ENCODE data around the gene PZP. TPM values are rescaled to one million over a fixed set of nuclear protein-coding genes. Genes with fewer than 3 reads are reported as not detected.
"Not testable (repeated sequence)": the region's sequence is repeated elsewhere in the genome, so short reads cannot be mapped to it uniquely, and the experiment has no call there.

The PZP gene
- total RNA-seq, 1 donor from 2014 or later = not detected

DNA sequence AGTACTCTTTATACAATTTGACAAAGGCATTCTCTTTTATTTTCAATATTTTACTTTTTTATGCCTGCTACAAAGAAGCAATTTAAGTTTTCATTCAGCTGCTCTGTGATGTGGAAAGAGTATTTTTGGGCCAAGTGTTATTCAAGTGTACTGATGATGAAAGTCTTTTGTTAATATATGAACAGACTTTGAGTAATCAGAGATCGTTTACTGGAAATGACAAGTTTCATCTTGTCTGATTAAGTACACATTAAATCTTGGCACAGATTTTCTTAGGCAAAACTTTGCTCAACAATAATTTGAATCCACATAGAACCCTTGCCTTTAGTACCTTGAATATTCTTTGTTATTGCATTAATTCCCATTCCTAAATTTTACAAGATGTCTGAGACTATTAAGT is 13.3 kb upstream of the PZP start:
- Mint-ChIP-seq H3K27ac (no peak overlapping the region), H3K4me1 (peaks cover 5% of the 10 kb centered on the region), H3K36me3 (no peaks in the 10 kb centered on the region), H3K9me3 (peaks cover 28% of the 10 kb centered on the region), H3K4me3 (no peak overlapping the region), H3K27me3 (ENCODE audit: low read depth) (peaks cover 10% of the 10 kb centered on the region)
- TF ChIP-seq, protein P1, sequence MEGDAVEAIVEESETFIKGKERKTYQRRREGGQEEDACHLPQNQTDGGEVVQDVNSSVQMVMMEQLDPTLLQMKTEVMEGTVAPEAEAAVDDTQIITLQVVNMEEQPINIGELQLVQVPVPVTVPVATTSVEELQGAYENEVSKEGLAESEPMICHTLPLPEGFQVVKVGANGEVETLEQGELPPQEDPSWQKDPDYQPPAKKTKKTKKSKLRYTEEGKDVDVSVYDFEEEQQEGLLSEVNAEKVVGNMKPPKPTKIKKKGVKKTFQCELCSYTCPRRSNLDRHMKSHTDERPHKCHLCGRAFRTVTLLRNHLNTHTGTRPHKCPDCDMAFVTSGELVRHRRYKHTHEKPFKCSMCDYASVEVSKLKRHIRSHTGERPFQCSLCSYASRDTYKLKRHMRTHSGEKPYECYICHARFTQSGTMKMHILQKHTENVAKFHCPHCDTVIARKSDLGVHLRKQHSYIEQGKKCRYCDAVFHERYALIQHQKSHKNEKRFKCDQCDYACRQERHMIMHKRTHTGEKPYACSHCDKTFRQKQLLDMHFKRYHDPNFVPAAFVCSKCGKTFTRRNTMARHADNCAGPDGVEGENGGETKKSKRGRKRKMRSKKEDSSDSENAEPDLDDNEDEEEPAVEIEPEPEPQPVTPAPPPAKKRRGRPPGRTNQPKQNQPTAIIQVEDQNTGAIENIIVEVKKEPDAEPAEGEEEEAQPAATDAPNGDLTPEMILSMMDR (IDR thresholded peaks at IDR 0.05; ENCODE audit: unreplicated experiment) = no peak
- DNase-seq (ENCODE audit: low spot score in 2 of 2, unreplicated experiment in 2 of 2) = no peak

DNA sequence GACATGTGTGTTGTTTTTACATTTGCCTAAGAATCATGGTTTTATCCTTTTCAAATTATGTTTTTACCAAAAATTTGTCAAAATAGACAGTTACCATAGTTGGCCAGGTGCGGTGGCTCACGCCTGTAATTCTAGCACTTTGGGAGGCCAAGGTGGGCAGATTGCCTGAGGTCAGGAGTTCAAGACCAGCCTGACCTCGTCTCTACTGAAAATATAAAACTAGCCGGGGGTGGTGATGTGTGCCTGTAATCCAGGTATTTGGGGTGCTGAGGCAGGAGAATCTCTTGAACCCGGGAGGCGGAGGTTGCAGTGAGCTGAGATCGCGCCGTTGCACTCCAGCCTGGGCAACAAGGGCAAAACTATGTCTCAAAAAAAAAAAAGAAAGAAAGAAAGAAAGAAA is 12.8 kb upstream of the PZP start:
- peaks cover 27% of the 10 kb centered on the region for H3K9me3 Mint-ChIP-seq
- not testable (repeated sequence) for H3K36me3 Mint-ChIP-seq; H3K27ac Mint-ChIP-seq; DNase-seq (ENCODE audit: low spot score in 2 of 2, unreplicated experiment in 2 of 2); H3K4me3 Mint-ChIP-seq; H3K4me1 Mint-ChIP-seq
- peaks cover 12% of the 10 kb centered on the region for H3K27me3 Mint-ChIP-seq (ENCODE audit: low read depth)

DNA sequence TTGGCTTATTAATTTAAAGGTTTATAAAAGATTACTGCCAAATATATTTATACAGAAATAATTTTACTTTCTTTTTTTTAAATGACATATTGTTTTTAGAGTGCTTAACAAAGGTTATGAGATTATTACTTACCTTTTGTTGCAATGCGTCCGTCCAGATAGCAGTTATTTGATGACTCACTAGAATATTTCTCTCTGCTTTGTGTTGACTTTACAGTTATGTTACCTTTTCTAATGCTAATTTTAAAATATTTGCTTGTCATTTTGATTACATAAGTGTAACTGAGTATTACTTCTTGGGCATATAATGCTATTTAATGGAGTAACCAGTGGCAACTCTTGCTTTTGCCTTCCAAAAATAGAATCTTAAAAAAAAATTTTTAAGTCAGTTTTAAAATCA is 6.3 kb upstream of the PZP start:
- Mint-ChIP-seq H3K4me3 (no peak overlapping the region), H3K9me3 (peaks cover 24% of the 10 kb centered on the region), H3K27me3 (ENCODE audit: low read depth) (peaks cover 16% of the 10 kb centered on the region), H3K4me1 (no peaks in the 10 kb centered on the region), H3K27ac (no peak overlapping the region), H3K36me3 (no peaks in the 10 kb centered on the region)
- DNase-seq (ENCODE audit: low spot score in 2 of 2, unreplicated experiment in 2 of 2) = no peak
- TF ChIP-seq, protein P1 (IDR thresholded peaks at IDR 0.05; ENCODE audit: unreplicated experiment) = no peak

DNA sequence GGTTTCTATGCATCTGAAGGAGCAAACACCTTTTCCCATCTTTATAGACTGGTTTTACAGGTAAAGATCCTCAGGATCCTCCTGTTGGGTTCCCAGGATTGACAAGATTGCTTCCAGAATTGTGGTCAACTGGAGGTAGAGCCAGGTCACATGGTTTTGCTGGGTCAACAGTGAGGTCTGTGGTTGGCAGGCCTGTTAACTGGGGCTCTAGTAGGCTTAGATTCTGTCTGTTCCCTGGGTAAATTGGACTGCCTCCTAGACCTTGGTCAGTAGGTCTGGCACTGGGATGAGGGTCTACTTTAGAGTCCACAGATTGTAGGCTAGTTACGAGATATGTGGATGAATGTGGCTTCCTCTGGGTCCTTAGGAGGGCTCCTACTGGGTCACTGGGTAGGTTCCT is 3.5 kb upstream of the PZP start:
- H3K4me3 Mint-ChIP-seq = no peak overlapping the region
- H3K9me3 Mint-ChIP-seq = peaks cover 9% of the 10 kb centered on the region
- no peaks in the 10 kb centered on the region for H3K36me3 Mint-ChIP-seq
- no peak for DNase-seq (ENCODE audit: low spot score in 2 of 2, unreplicated experiment in 2 of 2)
- TF ChIP-seq, protein P1 (IDR thresholded peaks at IDR 0.05; ENCODE audit: unreplicated experiment) = no peak
- no peak overlapping the region for H3K27ac Mint-ChIP-seq
- H3K27me3 Mint-ChIP-seq (ENCODE audit: low read depth) = peaks cover 16% of the 10 kb centered on the region
- H3K4me1 Mint-ChIP-seq = no peaks in the 10 kb centered on the region

DNA sequence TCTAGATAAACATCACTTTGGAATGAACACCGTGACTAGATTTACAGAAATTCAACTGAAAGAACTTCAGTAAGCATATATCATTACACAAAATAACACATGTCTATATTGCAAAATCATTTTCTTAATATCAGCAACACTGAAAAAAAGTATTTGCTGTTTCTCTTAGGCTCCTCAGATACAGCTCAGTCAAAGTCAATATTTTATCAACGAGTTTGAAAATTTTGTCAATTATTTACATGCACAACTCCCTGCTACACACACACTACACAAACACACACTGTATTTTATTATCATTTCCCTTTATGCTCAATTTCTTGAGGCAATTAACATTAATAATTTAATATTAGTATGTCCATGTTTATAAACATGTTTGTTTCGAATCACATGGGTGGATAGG is 3.8 kb downstream of the PZP start:
- Mint-ChIP-seq H3K36me3 (no peaks in the 10 kb centered on the region), H3K9me3 (no peaks in the 10 kb centered on the region), H3K4me1 (no peaks in the 10 kb centered on the region), H3K4me3 (no peak overlapping the region), H3K27me3 (ENCODE audit: low read depth) (peaks cover 30% of the 10 kb centered on the region), H3K27ac (no peak overlapping the region)
- TF ChIP-seq, protein P1 (IDR thresholded peaks at IDR 0.05; ENCODE audit: unreplicated experiment) = no peak
- DNase-seq (ENCODE audit: low spot score in 2 of 2, unreplicated experiment in 2 of 2) = no peak

DNA sequence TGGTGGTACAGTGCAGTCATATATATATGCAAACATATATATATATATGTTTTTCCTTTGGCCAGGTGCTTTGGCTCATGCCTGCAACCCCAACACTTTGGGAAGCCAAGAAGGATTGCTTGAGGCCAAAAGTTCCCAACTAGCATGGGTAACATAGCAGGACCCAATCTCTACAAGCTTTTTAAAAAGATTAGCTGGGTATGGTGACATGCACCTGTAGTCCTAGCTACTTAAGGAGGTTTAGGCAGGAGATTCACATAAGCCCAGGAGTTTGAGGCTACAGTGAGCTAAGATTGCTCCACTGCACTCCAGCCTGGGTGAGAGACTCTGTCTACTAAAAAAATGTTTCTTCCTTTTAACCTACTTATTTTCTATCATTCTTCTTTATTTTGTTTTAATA is 10.2 kb downstream of the PZP start:
- DNase-seq (ENCODE audit: low spot score in 2 of 2, unreplicated experiment in 2 of 2) = no peak
- Mint-ChIP-seq H3K27me3 (ENCODE audit: low read depth) (peaks cover 32% of the 10 kb centered on the region), H3K4me1 (no peaks in the 10 kb centered on the region), H3K4me3 (no peak overlapping the region), H3K9me3 (no peaks in the 10 kb centered on the region), H3K27ac (no peak overlapping the region), H3K36me3 (no peaks in the 10 kb centered on the region)
- TF ChIP-seq, protein P1 (IDR thresholded peaks at IDR 0.05; ENCODE audit: unreplicated experiment) = no peak
